ENCODE measurements around the gene ABCC12.

The ABCC12 gene

DNA sequence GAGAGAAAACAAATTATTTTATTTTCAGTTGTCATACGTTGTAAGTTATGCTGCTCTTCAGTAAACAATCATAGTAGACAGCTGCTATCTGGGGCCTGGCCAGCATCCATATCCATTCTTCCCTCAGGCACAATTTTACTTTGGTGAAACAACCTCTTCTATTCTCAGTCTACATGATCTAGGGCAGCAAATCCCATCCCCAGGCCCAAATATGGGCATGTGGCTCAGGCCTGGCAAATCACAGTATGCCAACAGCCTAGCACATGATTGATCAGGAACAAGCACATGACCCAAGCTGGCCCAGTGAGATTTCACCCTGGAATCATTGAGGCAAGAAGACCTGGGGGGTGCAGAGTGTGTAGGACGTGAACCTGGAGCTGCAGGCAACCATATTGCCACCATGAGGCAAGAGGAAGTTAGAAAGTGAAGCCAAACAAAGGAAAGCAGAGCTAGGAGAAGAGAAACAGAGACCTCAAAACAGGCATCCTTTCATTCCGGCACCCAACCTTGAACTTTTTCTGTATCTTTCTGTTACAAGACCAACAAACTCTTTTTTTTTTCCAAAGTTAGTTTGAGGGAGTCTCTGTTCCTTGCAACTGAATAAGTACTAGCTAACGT is 10.3 kb upstream of the ABCC12 start:
- no peak for DNase-seq (ENCODE audit: low read depth in 2 of 2)

GRCh38 chr16:48164907-48165715 is 9.3 kb upstream of the ABCC12 start:
- peak; percentile 14 to 50 for DNase-seq (ENCODE audit: low read depth in 2 of 2)

GRCh38 chr16:48162839-48163410 is 7.1 kb upstream of the ABCC12 start:
- no peak for DNase-seq (ENCODE audit: low read depth in 2 of 2)

GRCh38 chr16:48161906-48162305 is 6.1 kb upstream of the ABCC12 start:
- no peak for DNase-seq (ENCODE audit: low read depth in 2 of 2)

DNA sequence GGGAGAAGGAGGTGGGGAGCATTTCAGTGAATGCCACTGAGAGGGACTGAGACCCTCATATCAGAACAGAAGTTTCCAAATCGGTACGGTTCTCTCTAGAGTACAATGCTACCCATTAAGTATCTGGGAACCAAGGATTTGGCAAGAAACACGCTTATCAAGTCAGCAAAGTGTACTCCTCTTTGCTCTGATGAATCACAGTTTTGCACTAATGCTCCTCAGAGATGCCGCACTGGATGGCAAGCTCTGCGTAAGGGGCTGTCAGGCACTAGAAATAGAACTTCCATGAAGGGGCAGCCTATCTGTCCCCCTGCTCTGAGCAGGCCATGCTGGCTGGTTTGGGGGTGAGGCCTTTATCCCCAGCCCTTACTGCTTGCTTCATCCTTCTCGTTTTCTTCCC is 4.8 kb upstream of the ABCC12 start:
- no peak for DNase-seq (ENCODE audit: low read depth in 2 of 2)

GRCh38 chr16:48158296-48158695 is 2.5 kb upstream of the ABCC12 start:
- DNase-seq (ENCODE audit: low read depth in 2 of 2), result no peak

DNA sequence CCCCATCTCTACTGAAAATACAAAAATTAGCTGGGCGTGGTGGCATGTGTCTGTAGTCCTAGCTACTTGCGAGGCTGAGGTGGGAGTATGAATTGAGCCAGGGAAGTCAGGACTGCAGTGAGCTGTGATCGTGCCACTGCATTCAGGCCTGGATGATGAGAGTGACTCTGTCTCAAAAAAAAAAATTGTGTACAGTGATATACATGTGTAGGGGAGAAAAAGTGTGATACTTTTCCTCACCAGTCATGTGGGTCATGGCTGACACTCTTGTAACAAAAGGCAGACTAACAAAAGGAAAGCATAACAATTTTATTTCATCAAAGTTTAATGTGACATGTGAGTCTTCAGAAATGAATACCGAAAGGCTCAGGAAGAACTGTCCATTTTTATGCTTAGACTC is 2.0 kb upstream of the ABCC12 start:
- DNase-seq (ENCODE audit: low read depth in 2 of 2), result no peak

- DNase-seq (ENCODE audit: low read depth in 2 of 2), result no peak
Observed at GRCh38 chr16:48157302-48157701, 1.5 kb upstream of the ABCC12 start.

DNA sequence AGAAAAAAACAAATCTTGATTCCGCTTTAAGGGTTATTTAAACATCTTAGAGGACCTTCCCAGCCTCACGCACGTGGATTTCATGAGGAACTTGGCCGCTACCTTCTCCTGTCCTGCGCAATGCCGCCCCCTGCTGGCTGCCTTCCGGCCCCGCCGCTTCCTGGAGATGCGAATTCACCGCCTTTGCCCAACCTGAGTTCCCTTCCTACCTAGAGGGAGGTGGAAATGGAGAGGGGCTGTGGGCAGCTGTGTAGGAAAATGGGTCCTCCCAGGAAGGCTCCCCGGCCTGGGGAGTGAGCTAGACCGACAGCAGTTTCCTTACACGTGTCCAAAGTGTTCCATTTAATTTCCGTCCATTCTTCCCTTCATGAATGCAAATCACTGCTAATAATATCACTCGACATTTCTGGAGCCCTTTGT is 1.0 kb upstream of the ABCC12 start:
- DNase-seq (ENCODE audit: low read depth in 2 of 2), result peak; percentile 54 to 87

- no peak for DNase-seq (ENCODE audit: low read depth in 2 of 2)
Observed at GRCh38 chr16:48153774-48154173, 2.0 kb downstream of the ABCC12 start.

GRCh38 chr16:48152226-48152625 is 3.6 kb downstream of the ABCC12 start:
- DNase-seq (ENCODE audit: low read depth in 2 of 2), result no peak

DNA sequence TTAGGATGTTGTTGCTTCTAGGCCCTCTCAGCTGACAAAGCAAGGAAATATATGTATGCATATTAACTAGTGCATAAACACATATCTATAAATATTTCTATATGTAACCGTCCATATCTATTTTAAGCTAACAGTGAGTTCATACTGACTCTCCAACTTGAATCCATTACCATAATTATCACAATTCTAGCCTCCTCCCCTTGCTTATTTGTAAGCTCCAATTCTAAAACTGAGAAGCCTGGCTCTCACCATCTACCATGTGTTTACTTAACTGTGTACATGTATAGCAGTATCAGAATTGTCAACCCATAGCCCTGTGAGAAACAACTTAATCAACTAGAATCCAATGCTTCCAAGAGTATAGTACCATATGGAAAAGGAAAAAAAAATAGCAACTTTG is 5.1 kb downstream of the ABCC12 start:
- DNase-seq (ENCODE audit: low read depth in 2 of 2), result no peak

DNA sequence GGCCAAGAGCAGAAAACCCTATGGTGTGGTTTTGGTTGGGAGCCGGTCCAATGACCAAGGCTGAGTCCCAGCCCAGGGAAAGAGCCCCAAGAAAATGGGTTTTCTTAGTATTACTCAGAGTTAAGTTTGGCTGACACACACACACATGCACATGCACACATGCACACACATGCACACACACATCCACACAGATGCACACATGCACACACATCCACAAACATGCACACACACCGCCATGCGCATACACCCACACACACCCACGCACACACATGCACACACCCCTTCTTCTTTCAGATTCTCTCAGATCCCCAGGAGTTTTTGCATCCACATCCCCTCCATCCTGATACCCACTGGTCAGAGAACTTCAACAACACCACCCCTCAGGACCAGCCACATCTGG is 9.1 kb downstream of the ABCC12 start:
- DNase-seq (ENCODE audit: low read depth in 2 of 2), result no peak

DNA sequence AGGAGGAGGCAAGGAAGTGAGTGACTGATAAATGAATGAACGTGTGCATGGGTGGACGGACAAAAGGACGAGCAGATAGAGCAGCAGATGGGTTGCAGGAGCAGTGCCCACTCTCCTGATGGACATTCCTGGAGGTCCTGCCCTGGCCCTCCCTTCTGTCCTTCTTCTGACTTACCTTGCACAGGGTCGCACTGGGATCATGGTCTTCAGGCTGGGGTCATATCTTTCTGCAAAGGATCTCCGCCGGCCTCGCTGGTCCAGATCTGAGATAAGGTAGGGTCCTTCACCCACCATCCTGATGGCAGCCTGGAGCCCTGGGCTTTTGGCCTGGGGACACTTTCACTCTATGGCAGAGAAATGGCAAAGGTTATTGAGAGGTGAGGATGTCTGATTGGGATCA is 9.7 kb downstream of the ABCC12 start:
- DNase-seq (ENCODE audit: low read depth in 2 of 2), result no peak

GRCh38 chr16:48143812-48144368 is 11.9 kb downstream of the ABCC12 start:
- no peak for DNase-seq (ENCODE audit: low read depth in 2 of 2)

DNA sequence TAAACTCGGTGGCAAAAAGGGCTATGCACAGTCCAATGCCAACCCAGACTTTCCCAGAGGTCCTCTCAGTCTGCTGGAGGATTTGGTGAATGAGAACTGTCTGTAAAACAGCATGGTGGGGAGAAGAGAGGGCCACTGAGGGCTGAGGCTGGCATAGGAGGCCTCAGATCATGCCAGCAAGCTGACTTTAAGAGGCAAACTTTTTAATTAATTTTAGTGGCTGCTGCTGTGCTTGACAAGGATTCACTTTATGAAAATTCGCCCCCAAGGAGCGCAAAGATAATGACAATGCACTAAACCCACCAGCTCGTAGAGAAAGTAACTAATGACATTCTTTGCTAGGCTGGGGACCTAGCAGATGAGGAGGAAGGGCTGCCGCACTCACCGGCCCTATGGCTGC is 15.0 kb downstream of the ABCC12 start:
- DNase-seq (ENCODE audit: low read depth in 2 of 2), result no peak

DNA sequence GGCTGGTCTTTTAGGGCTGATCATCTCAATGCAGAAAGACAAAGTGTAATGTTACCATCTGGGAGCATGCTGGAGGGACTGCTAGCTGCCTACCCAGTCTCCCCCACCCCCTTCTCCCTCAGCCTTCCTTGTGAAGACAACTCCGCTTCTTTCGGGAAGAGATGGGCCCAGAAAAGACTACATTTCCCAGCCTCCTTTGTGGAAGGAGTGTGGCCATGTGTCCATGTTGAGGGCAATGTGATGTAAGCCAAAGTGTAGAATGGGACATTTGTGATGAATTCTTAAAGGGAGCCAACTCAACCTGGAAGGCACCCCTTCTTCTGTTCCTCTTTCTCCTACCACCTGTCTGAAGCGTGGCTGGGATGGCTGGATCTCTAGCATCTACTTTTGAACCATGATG is 16.3 kb downstream of the ABCC12 start:
- no peak for DNase-seq (ENCODE audit: low read depth in 2 of 2)

GRCh38 chr16:48138543-48138942 is 17.2 kb downstream of the ABCC12 start:
- no peak for DNase-seq (ENCODE audit: low read depth in 2 of 2)

DNA sequence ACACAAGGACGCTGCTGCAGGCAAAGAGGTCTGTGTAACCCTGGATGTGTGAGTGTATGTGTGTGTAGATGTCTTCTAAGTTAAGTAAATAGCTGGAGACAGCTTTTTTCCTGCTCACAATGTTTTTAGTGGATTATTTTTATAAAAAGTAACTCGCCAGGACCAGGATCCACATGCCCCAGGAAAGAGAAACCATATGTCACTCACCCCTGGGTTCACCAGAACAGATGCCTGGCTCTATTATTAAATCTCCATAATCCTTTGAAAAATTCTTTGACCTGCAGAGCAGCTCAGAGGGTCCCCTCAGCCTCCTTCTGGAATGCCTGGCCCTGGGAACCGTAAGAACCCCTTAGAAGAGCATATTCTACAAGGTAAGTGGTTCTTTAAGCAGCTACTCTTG is 18.0 kb downstream of the ABCC12 start:
- DNase-seq (ENCODE audit: low read depth in 2 of 2), result no peak

DNA sequence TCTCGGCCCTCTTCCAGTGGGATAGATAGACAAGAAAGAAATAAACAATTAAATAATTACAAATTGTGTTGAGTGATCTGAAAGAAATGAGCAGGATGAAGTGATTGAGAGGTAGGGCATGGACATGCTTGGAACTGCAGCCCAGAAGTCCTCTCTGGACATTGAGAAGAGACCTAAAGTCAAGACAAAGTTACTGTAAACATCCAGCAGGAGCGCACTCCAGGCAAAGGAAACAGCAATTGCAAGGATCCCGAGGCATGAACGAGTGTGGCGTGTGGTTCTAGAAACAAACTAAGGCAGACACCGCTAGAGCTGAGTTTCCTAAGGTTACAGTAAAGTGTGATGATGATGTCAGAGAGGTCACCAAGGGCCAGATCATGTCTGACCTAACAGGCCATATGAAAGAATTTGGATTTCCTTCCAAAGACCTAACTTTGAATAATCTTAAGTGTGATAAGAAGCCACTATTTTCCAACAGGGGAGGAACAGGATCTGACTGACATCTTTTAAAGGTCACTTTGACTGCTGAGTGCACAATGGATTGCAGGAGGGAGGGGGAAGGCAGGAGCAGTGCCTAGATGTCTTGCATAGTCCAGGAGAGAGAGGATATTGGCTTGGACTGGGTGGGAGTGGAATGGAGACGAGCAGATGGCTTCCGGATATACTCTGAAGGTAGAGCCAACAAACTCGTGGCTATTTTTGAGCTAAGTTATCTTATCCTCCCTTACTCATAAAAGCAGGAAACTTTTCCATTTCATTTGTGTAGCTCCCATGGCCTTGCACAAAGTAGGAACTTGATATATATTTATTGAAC is 19.0 kb downstream of the ABCC12 start:
- DNase-seq (ENCODE audit: low read depth in 2 of 2), result no peak

DNA sequence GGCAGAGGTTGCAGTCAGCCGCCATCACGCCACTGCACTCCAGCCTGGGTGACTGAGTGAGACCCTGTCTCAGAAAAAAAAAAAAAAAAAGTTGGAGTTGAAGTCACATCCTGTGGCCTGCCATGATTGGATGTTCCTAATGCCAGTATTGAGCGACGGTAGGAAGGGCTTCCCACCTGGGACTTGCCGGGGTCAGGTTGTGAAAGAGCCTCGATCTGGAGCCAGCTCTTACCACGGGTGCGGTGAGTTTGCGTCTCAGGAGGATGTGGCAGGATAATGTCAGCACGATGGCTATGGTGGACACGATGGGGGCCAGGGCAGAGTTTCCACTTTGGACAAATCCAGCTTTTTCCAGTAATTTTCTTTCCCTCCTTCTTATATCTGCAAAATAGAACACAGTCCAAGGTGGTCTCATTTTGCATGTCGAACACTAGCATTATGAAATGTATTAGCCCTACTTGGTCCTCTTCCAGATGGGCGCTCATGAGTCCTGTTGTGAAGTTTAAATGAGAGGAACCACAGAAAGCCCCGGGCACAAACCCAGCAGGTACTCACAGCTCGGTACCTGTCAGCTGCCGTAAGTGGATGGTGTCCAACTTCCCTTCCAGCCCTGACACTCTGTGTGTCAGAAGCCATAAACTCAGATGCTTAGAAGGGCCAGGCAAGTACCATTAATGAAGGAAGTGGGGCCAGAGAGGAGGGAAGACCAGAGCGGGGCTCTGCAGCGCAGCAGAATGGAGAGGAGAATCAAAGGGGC is 22.2 kb downstream of the ABCC12 start:
- DNase-seq (ENCODE audit: low read depth in 2 of 2), result no peak

Data from stimulated activated CD4-positive, alpha-beta T cell treated with anti-CD3 and anti-CD28 coated beads, Interleukin-1b, Interleukin-23, amount 100 ng/mL, for 1 hour (primary cell).